Naive B cell (primary cell): ENCODE data around the gene KLHDC8B. TPM values are rescaled to one million over a fixed set of nuclear protein-coding genes. Genes with fewer than 3 reads are reported as not detected.
"Not testable (repeated sequence)": the region's sequence is repeated elsewhere in the genome, so short reads cannot be mapped to it uniquely, and the experiment has no call there.

Experiments used
- ATAC-seq, 2 donors: fragments of 150-1000 bp; cut with Tn5 transposase; 2 replicates each; pipeline ENCODE4 v1.10.0; 2021; ENCODE audit warnings: low read depth in 2 of 2, mild to moderate bottlenecking in 2 of 2, moderate library complexity in 2 of 2
- DNase-seq: peaks from one replicate; pipeline ENCODE4 v3.0.0; 2022
- H3K27ac Mint-ChIP-seq, 6 donors: one replicate each; pipeline ENCODE4 v1.8.0; 2020 to 2022; ENCODE audit warnings: mild to moderate bottlenecking in 6 of 6, mixed read lengths in 6 of 6, moderate library complexity in 5 of 6, inconsistent platforms in 2 of 6
- H3K27me3 Mint-ChIP-seq, 3 donors: one replicate each; pipeline ENCODE4 v1.8.0; 2021 to 2022; ENCODE audit warnings: mixed read lengths in 3 of 3, mild to moderate bottlenecking in 1 of 3
- H3K36me3 Mint-ChIP-seq, 2 donors: one replicate each; pipeline ENCODE4 v1.8.0; 2020 to 2022; ENCODE audit warnings: mixed read lengths in 2 of 2, inconsistent platforms in 1 of 2, mild to moderate bottlenecking in 1 of 2
- H3K4me1 Mint-ChIP-seq, 3 donors: one replicate each; pipeline ENCODE4 v1.8.0; 2020 to 2022; ENCODE audit warnings: mixed read lengths in 3 of 3, inconsistent platforms in 1 of 3, mild to moderate bottlenecking in 1 of 3, moderate library complexity in 1 of 3
- H3K4me3 Mint-ChIP-seq, 8 donors: one replicate each; pipeline ENCODE4 v1.8.0; 2020 to 2022; ENCODE audit warnings: mild to moderate bottlenecking in 8 of 8, mixed read lengths in 8 of 8, moderate library complexity in 8 of 8, inconsistent platforms in 2 of 8
- H3K9me3 Mint-ChIP-seq, 7 donors: one replicate each; pipeline ENCODE4 v1.8.0; 2020 to 2022; ENCODE audit warnings: mixed read lengths in 7 of 7, mild to moderate bottlenecking in 5 of 7, inconsistent platforms in 2 of 7, moderate library complexity in 1 of 7
- polyA plus RNA-seq, 6 donors: library from polyadenylated mRNA; unstranded; fragments of 300-500 nt; fragmentation: Illumina TruSeq; gene quantifications; one replicate each; pipeline ENCODE4 v1.2.3, GENCODE V29; 2021; ENCODE audit warnings: low read depth in 6 of 6

Gene KLHDC8B
- polyA plus RNA-seq, 6 donors from 2014 or later: 0.48 to 0.56 (median 0.49) TPM; not detected in 3

DNA sequence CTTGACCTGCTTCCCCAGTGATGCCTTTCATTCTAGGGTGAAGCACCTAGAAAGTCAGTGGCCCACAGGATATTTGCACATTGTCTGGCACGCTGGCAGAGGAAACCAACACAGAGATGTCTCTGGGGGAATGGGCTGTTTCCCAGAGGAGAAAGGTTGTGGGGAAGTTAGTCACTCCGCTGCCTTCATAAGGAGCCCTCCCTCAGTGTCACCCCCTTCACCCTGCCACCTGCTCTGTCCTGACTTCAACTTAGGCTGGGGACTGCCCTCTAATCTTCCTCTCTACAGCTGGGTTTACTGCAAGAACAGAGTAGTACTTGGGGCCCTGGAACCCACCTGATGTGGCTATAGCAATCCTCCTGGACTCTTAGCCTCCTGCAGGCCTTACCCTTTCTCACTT is 5.7 kb downstream of the KLHDC8B start:
- Mint-ChIP-seq H3K4me1 (peaks cover 0 to 2% (median under 1%) of the 10 kb centered on the region in 3 donors), H3K27ac (peak overlapping the region in 1 of 6 donors; percentile 42), H3K27me3 (peaks cover 13 to 34% (median 22%) of the 10 kb centered on the region in 3 donors), H3K9me3 (peaks cover 0 to 2% (median 0%) of the 10 kb centered on the region in 7 donors), H3K36me3 (no peaks in the 10 kb centered on the region), H3K4me3 (no peak overlapping the region)
- no peak for ATAC-seq
- DNase-seq: no peak

DNA sequence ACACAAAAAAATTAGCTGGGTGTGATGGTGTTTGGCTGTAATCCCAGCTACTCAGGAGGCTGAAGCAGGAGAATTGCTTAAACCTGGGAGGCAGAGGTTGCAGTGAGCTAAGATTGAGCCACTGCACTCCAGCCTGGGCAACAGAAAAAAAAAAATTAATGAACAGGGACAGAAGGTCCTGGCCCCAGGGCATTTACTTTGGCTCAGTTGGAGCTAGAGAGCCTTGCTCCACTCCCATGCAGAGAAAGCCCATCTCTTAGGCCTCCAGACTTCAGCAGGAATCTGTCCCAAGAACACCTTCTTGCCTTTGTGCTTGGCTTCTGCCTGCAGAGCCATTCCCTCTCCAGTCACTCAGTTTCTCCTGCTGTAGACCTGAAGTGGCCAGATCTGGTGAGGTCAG is 8.7 kb downstream of the KLHDC8B start:
- Mint-ChIP-seq H3K27me3 (peaks cover 13 to 40% (median 22%) of the 10 kb centered on the region in 3 donors), H3K36me3 (no peaks in the 10 kb centered on the region), H3K4me1 (no peaks in the 10 kb centered on the region), H3K27ac (no peak overlapping the region), H3K4me3 (no peak overlapping the region), H3K9me3 (peaks cover 0 to 2% (median 0%) of the 10 kb centered on the region in 7 donors)
- no peak for ATAC-seq
- DNase-seq: no peak

DNA sequence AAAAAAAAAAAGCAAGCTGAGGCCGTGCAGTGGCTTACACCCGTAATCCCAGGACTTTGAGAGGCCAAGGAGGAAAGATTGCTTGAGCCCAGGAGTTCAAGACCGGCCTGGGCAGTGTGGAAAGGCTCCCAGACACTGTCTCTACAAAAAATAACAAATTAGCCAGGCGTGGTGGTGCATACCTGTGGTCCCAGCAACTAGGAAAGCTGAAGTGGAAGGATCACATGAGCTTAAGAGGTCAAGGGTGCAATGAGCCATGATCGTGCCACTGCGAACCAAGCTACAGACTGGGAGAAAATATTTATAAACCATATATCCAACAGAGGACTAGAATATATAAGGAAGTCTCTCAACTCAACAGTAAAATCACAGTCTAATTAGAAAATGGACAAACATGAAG is 10.0 kb downstream of the KLHDC8B start:
- Mint-ChIP-seq H3K4me3 (peak overlapping the region in 1 of 8 donors; percentile 59), H3K9me3 (peaks cover 0 to 2% (median 0%) of the 10 kb centered on the region in 7 donors), H3K27me3 (peaks cover 13 to 40% (median 22%) of the 10 kb centered on the region in 3 donors), H3K27ac (no peak overlapping the region), H3K4me1 (no peaks in the 10 kb centered on the region), H3K36me3 (no peaks in the 10 kb centered on the region)
- no peak for ATAC-seq
- no peak for DNase-seq

DNA sequence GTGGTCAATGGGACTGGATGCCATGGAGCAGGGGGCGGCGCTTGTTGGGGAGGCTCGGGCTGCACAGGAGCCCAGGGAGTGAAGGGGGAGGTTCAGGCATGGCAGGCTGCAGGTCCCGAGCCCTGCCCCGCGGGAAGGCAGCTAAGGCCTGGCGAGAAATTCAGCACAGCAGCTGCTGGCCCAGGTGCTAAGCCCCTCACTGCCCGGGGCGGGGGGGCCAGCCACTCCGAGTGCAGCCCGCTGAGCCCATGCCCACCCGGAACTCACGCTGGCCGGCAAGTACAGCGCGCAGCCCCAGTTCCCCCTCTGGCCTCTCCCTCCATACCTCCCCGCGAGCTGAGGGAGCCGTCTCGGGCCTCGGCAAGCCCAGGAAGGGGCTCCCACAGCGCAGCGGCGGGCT is 11.3 kb downstream of the KLHDC8B start:
- Mint-ChIP-seq H3K4me1 (no peaks in the 10 kb centered on the region), H3K36me3 (no peaks in the 10 kb centered on the region), H3K9me3 (peaks cover 0 to 2% (median 0%) of the 10 kb centered on the region in 7 donors), H3K27me3 (peaks cover 13 to 46% (median 21%) of the 10 kb centered on the region in 3 donors), H3K27ac (no peak overlapping the region), H3K4me3 (no peak overlapping the region)
- DNase-seq (no peak), ATAC-seq (no peak)

DNA sequence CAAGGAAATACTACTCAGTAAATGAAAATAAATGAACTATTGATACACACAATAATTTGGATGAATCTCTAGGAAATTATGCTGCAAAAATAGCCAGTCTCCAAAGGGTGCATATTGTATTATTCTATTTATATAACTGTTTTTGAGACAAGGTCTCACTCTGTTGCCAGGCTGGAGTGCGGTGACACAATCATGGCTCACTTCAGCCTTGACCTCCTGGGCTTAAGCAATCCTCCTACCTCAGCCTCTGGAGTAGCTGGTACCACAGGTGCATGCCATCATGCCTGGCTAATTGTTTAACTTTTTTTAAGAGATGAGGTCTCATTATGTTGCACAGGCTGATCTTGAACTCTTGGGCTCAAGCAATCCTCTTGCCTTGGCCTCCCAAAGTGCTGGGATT is 12.5 kb downstream of the KLHDC8B start:
- DNase-seq: no peak
- no peak overlapping the region for H3K27ac Mint-ChIP-seq
- no peak for ATAC-seq
- H3K9me3 Mint-ChIP-seq: peaks cover 0 to 2% (median 0%) of the 10 kb centered on the region in 7 donors
- no peak overlapping the region for H3K4me3 Mint-ChIP-seq
- no peaks in the 10 kb centered on the region for H3K4me1 Mint-ChIP-seq
- H3K27me3 Mint-ChIP-seq: peaks cover 10 to 39% (median 19%) of the 10 kb centered on the region in 3 donors
- H3K36me3 Mint-ChIP-seq: no peaks in the 10 kb centered on the region

DNA sequence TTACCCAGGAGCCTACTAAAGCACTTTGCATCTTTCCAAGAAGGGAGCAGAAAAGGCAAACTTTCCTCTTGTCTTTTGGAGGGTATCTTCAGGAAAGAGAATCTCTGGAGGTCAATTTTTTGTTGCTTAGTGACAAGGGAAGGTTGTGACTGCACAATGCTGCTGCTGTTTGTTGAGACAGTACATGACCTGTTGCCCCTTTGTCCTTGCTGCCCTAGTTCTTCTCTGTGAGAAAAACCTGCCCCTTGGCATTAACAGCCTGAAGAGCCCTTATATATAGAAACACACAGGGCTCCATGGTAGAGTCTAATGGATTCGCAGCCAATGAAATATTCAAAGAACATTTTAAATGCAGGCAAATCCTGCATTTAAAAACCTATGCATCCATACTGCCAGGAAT is 20.3 kb downstream of the KLHDC8B start:
- Mint-ChIP-seq H3K27me3 (peaks cover 8 to 36% (median 13%) of the 10 kb centered on the region in 3 donors), H3K36me3 (no peaks in the 10 kb centered on the region), H3K9me3 (peaks cover 0 to 2% (median 0%) of the 10 kb centered on the region in 7 donors), H3K4me3 (no peak overlapping the region), H3K27ac (no peak overlapping the region), H3K4me1 (no peaks in the 10 kb centered on the region)
- DNase-seq: no peak
- ATAC-seq: no peak

DNA sequence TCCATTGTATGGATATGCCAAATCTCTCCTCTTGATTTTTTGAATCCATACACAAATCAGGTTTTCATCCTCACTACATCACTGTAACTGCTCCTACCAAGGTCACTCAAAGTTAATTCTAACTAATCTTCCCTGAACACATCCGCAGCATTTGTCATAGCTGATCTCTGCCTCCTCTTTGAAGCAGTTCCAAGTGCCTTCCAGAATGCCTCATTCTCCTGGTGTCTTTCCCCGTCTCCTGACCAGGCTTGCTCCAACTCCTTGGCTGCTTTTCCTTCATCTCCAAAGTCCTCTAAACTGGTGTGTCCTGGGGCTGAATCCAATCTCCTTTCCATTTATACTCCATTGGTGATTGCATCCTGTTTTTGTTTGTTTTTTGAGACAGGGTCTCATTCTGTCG is 26.8 kb downstream of the KLHDC8B start:
- no peak overlapping the region for H3K27ac Mint-ChIP-seq
- no peaks in the 10 kb centered on the region for H3K4me1 Mint-ChIP-seq
- H3K9me3 Mint-ChIP-seq: peaks cover 0 to 7% (median 3%) of the 10 kb centered on the region in 7 donors
- H3K27me3 Mint-ChIP-seq: peaks cover 10 to 25% (median 16%) of the 10 kb centered on the region in 3 donors
- DNase-seq (no peak), ATAC-seq (no peak)
- no peaks in the 10 kb centered on the region for H3K36me3 Mint-ChIP-seq
- H3K4me3 Mint-ChIP-seq: no peak overlapping the region

DNA sequence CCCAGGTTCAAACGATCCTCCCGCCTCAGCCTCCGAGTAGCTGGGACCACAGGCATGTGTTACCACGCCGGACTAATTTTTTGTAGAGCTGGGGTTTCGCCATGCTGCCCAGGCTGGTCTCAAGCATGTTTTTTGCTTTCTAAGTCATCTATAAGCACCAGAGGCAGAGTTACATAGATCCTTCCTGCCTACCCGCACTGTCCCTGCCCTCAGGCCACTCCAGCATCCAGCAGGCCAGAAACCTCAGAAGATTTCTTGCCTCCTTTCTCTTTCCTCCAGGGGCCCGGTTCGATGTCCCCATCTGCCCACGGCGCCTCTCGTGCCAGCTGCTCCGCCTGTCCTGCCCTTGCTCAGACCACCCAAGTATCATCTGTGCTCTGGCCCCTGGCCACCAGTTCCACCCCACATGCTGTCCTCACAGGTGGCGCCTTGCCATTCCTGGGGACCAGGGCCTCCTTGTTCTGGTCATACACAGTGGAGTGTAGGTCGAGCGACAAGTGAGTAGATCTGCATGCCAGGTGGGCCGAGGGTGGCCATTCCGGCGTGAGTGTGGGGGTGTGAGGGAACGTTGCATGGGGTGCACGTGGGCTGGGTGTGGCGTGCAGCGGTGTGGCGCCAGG is 27.3 kb downstream of the KLHDC8B start:
- no peak for ATAC-seq
- DNase-seq: no peak
- no peaks in the 10 kb centered on the region for H3K36me3 Mint-ChIP-seq
- H3K27ac Mint-ChIP-seq: no peak overlapping the region
- no peak overlapping the region for H3K4me3 Mint-ChIP-seq
- H3K9me3 Mint-ChIP-seq: peaks cover 0 to 7% (median 3%) of the 10 kb centered on the region in 7 donors
- H3K27me3 Mint-ChIP-seq: peaks cover 10 to 25% (median 16%) of the 10 kb centered on the region in 3 donors
- no peaks in the 10 kb centered on the region for H3K4me1 Mint-ChIP-seq

DNA sequence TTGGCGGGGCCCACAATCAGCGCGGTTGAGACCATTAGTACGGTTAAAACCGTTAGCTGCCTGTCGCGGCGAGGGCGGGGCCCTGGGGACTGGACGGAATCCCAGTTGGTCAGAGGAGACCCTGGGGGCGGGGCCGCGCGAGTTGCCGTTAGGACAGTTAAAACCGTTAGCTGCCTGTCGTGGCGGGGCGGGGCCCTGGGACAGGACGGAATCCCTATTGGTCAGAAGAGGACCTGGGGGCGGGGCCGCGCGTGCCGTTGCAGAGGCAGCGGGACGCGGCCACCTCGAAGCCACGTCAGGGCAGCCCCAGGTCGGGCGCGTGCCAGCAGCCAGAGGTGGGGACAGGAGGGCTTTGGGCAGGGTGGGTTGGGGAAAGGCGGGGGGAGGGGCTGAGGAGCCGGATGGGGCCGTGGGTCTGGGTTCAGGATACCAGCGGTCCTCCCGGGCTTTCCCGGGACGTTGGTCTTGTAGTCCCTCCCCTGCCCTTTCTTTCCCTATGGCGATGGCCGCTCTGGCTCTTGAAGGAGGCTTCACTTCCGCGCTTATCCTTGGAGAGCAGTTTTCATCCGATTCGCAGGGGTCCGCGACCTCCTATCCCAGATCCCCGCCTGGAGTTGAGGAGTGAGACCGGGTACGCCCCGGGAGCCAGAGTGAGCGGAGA is 28.0 kb downstream of the KLHDC8B start:
- H3K9me3 Mint-ChIP-seq: peaks cover 0 to 7% (median 3%) of the 10 kb centered on the region in 7 donors

DNA sequence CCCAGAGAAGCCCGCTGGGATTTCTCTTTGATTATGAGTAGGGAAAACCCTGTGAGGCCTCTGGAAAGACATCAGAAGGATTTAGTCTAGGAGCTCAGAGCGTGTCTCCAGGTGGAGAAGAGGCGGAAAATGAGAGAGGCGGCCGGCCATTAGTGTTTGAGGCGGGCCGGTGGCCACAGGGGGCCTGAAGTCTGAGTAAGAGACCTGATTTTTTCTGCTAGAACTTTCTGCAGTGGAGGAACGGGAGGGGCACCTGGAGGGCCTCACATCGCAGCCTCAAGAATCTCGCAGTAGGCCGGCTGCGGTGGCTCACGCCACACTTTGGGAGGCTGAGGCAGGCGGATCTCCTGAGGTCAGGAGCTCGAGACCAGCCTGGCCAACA is 28.5 kb downstream of the KLHDC8B start:
- no peak for DNase-seq
- Mint-ChIP-seq H3K27ac (no peak overlapping the region), H3K36me3 (no peaks in the 10 kb centered on the region), H3K9me3 (peaks cover 0 to 7% (median 3%) of the 10 kb centered on the region in 7 donors), H3K4me3 (peak overlapping the region in 1 of 8 donors; percentile 22), H3K27me3 (peaks cover 10 to 25% (median 16%) of the 10 kb centered on the region in 3 donors), H3K4me1 (no peaks in the 10 kb centered on the region)
- ATAC-seq: no peak

More for the DNA sequence above, 28.0 kb downstream of the KLHDC8B start:
- peaks cover 10 to 25% (median 16%) of the 10 kb centered on the region in 3 donors for H3K27me3 Mint-ChIP-seq
- no peaks in the 10 kb centered on the region for H3K36me3 Mint-ChIP-seq
- no peak for DNase-seq
- H3K27ac Mint-ChIP-seq: no peak overlapping the region
- no peak for ATAC-seq
- peak overlapping the region in 1 of 8 donors; percentile 22 for H3K4me3 Mint-ChIP-seq
- H3K4me1 Mint-ChIP-seq: no peaks in the 10 kb centered on the region

DNA sequence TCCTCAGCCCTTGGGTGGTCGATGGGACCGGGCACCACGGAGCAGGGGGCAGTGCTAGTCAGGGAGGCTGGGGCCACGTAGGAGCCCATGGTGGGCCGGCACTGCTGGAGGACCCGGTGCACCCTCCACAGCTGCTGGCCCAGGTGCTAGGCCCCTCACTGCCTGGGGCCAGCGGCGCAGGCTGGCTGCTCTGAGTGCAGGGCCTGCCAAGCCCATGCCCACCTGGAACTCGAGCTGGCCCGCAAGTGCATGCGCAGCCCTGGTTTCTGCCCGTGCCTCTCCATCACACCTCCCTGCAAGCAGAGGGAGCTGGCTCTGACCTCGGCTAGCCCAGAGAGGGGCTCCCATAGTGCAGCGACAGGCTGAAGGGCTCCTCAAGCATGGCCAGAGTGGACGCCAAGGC is 42.1 kb downstream of the KLHDC8B start:
- DNase-seq (no peak), ATAC-seq (no peak)
- Mint-ChIP-seq H3K36me3 (peaks cover 0 to 7% of the 10 kb centered on the region in 2 donors), H3K27me3 (peaks cover 14 to 17% (median 16%) of the 10 kb centered on the region in 3 donors), H3K9me3 (peaks cover 0 to 8% (median 4%) of the 10 kb centered on the region in 7 donors), H3K4me1 (no peaks in the 10 kb centered on the region), H3K27ac (no peak overlapping the region), H3K4me3 (no peak overlapping the region)

DNA sequence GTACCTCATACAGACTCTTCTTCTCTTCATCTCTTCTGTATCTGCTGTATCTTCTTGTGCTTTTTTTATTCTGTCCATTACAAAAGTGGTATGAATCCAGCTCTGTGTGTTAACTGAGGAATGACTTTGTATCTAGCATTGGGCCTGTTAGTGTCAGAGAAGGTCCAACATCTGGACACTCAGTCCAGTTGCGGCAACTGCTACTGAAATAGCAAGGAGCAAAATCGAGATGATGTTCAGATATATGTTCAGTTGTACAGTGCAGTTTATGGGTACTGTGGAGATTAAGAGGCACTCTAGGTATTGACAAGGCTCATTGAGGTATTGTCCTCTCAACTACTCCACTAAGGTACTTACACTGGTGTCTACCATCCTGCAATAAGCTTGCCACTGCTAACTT is 42.6 kb downstream of the KLHDC8B start:
- peaks cover 11 to 17% (median 16%) of the 10 kb centered on the region in 3 donors for H3K27me3 Mint-ChIP-seq
- no peak overlapping the region for H3K4me3 Mint-ChIP-seq
- peak overlapping the region in 1 of 6 donors; percentile 8 for H3K27ac Mint-ChIP-seq
- H3K9me3 Mint-ChIP-seq: peaks cover 0 to 8% (median 4%) of the 10 kb centered on the region in 7 donors
- peaks cover 0 to 7% of the 10 kb centered on the region in 2 donors for H3K36me3 Mint-ChIP-seq
- H3K4me1 Mint-ChIP-seq: no peaks in the 10 kb centered on the region
- no peak for DNase-seq
- ATAC-seq: no peak

DNA sequence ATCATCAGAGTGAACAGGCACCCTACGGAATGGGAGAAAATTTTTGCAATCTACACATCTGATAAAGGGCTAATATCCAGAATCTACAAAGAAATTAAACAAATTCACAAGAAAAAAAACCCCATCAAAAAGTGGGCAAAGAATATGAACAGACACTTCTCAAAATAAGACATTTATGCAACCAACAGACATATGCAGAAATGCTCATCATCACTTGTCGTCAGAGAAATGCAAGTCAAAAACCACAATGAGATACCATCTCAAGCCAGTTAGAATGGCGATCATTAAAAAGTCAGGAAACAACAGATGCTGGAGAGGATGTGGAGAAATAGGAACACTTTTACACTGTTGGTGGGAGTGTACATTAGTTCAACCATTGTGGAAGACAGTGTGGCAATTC is 45.3 kb downstream of the KLHDC8B start:
- peaks cover 4 to 17% (median 11%) of the 10 kb centered on the region in 7 donors for H3K9me3 Mint-ChIP-seq
- not testable (repeated sequence) for H3K27ac Mint-ChIP-seq, ATAC-seq, DNase-seq, H3K36me3 Mint-ChIP-seq, H3K4me1 Mint-ChIP-seq, H3K4me3 Mint-ChIP-seq
- H3K27me3 Mint-ChIP-seq: peaks cover 16 to 23% (median 16%) of the 10 kb centered on the region in 3 donors

DNA sequence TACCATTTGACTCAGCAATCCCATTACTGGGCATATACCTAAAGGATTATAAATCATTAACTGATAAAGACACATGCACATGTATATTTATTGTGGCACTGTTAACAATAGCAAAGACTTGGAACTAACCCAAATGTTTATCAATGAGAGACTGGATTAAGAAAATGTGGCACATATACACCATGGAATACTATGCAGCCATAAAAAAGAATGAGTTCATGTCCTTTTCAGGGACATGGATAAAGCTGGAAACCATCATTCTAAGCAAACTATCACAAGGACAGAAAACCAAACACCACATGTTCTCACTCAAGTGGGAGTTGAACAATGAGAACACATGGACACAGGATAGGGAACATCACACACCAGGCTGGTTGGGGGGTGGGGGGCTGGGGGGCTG is 45.7 kb downstream of the KLHDC8B start:
- not testable (repeated sequence) for H3K27ac Mint-ChIP-seq, ATAC-seq, H3K4me1 Mint-ChIP-seq, H3K4me3 Mint-ChIP-seq, DNase-seq, H3K36me3 Mint-ChIP-seq
- peaks cover 4 to 17% (median 12%) of the 10 kb centered on the region in 7 donors for H3K9me3 Mint-ChIP-seq
- peaks cover 16 to 26% (median 20%) of the 10 kb centered on the region in 3 donors for H3K27me3 Mint-ChIP-seq
